Measurements from ENCODE around the gene WFDC11. TPM values are rescaled to one million over a fixed set of nuclear protein-coding genes. Genes with fewer than 3 reads are reported as not detected.
"Not testable (repeated sequence)": the region's sequence is repeated elsewhere in the genome, so short reads cannot be mapped to it uniquely, and the experiment has no call there.

WFDC11 gene
- total and polyA plus RNA-seq, 2 donors (not counting 3 experiments of a cell fraction or from before 2014, with no cell fraction given) = not detected

GRCh38 chr20:45672765-45673164 is 2.7 kb upstream of the WFDC11 start:
- Histone ChIP-seq H3K27me3 (ENCODE audit: control insufficient read depth in 2 of 2, insufficient read depth in 2 of 2, low read length in 2 of 2) (no peaks in the 10 kb centered on the region), H4K20me1 (replicated peaks; ENCODE audit: control insufficient read depth, extremely low read depth, insufficient read depth, low read length) (no peaks in the 10 kb centered on the region), H3K36me3 (ENCODE audit: control insufficient read depth in 2 of 2, extremely low read depth in 1 of 2, insufficient read depth in 2 of 2, low read length in 2 of 2) (no peaks in the 10 kb centered on the region), H3K4me1 (ENCODE audit: control insufficient read depth, extremely low read depth, insufficient read depth, low read length) (no peaks in the 10 kb centered on the region), H3K9me3 (replicated peaks; ENCODE audit: control insufficient read depth, insufficient read depth, low read length) (no peaks in the 10 kb centered on the region), H3K9ac (replicated peaks; ENCODE audit: extremely low read depth, insufficient read depth, low read length) (no peak overlapping the region), H3K27ac (ENCODE audit: insufficient read depth, low read depth, low read length) (no peak overlapping the region), H3K79me2 (ENCODE audit: control insufficient read depth, insufficient read depth, low read length) (no peaks in the 10 kb centered on the region), H2AFZ (ENCODE audit: low read depth, low read length) (no peak overlapping the region), H3K9me1 (replicated peaks; ENCODE audit: control insufficient read depth, extremely low read depth, insufficient read depth, low read length) (no peaks in the 10 kb centered on the region), H3K4me2 (ENCODE audit: insufficient read depth, low read length) (no peak overlapping the region), H3K4me3 (replicated peaks in 1 of 3; ENCODE audit: insufficient read depth in 1 of 3, low read depth in 1 of 3, low read length in 3 of 3) (no peak overlapping the region)
- ChIA-PET POLR2A (no interaction called here), CTCF (interaction anchor here (1.0 kb wide), 1 partner anchor 43 kb away, joined by 3 read pairs; the partner anchor contains the start of gene WFDC10A)
- intact Hi-C loops (cut with micrococcal nuclease) = no loop called here
- dilution Hi-C loops (cut with MboI; ENCODE audit: extremely low pct_ligation_motif_present, low sequenced_read_pairs) = no loop called here
- no peak for TF ChIP-seq GATA2 (IDR thresholded peaks at IDR 0.05; ENCODE audit: insufficient read depth, insufficient read length, low read depth, low read length)
- no peak for TF ChIP-seq JUN (IDR thresholded peaks at IDR 0.05; ENCODE audit: borderline replicate concordance, insufficient read depth, insufficient read length, low read depth)
- no peak for TF ChIP-seq POLR2AphosphoS5 (IDR thresholded peaks at IDR 0.05; ENCODE audit: insufficient read depth, low read depth, low read length)
- TF ChIP-seq FOS (IDR thresholded peaks at IDR 0.05; ENCODE audit: borderline replicate concordance, insufficient read depth, low read length) = no peak
- TF ChIP-seq CTCF (IDR thresholded peaks at IDR 0.05; ENCODE audit: extremely low read depth in 1 of 2, insufficient read depth in 1 of 2, low read depth in 1 of 2, low read length in 2 of 2) = no peak
- TF ChIP-seq EZH2 (IDR thresholded peaks at IDR 0.05; ENCODE audit: borderline replicate concordance, low read depth, low read length, severe bottlenecking) = no peak
- no peak for TF ChIP-seq MAX (IDR thresholded peaks at IDR 0.05; ENCODE audit: insufficient read depth, insufficient read length)
- TF ChIP-seq MYC (IDR thresholded peaks at IDR 0.05; ENCODE audit: low read depth, low read length) = no peak
- no peak for TF ChIP-seq POLR2A (IDR thresholded peaks at IDR 0.05; ENCODE audit: low read depth, low read length)
- BruUV-seq (replicated peaks) = no TSS peak
- no peak for FAIRE-seq
- DNase-seq (ENCODE audit: low read depth, low spot score) = no peak

- H2AFZ ChIP-seq (ENCODE audit: low read depth, low read length); H3K27me3 ChIP-seq (ENCODE audit: control insufficient read depth in 2 of 2, insufficient read depth in 2 of 2, low read length in 2 of 2); H3K9me1 ChIP-seq (replicated peaks; ENCODE audit: control insufficient read depth, extremely low read depth, insufficient read depth, low read length); H3K9me3 ChIP-seq (replicated peaks; ENCODE audit: control insufficient read depth, insufficient read depth, low read length); H3K36me3 ChIP-seq (ENCODE audit: control insufficient read depth in 2 of 2, extremely low read depth in 1 of 2, insufficient read depth in 2 of 2, low read length in 2 of 2); intact Hi-C loops (cut with micrococcal nuclease); H3K79me2 ChIP-seq (ENCODE audit: control insufficient read depth, insufficient read depth, low read length); H3K27ac ChIP-seq (ENCODE audit: insufficient read depth, low read depth, low read length); dilution Hi-C loops (cut with MboI; ENCODE audit: extremely low pct_ligation_motif_present, low sequenced_read_pairs); DNase-seq (ENCODE audit: low read depth, low spot score); H3K4me1 ChIP-seq (ENCODE audit: control insufficient read depth, extremely low read depth, insufficient read depth, low read length); CTCF ChIA-PET; H3K9ac ChIP-seq (replicated peaks; ENCODE audit: extremely low read depth, insufficient read depth, low read length); BruUV-seq (replicated peaks); POLR2A ChIA-PET; H3K4me3 ChIP-seq (replicated peaks in 1 of 3; ENCODE audit: insufficient read depth in 1 of 3, low read depth in 1 of 3, low read length in 3 of 3); H4K20me1 ChIP-seq (replicated peaks; ENCODE audit: control insufficient read depth, extremely low read depth, insufficient read depth, low read length); H3K4me2 ChIP-seq (ENCODE audit: insufficient read depth, low read length); FAIRE-seq: not testable (repeated sequence)
Observed at GRCh38 chr20:45657038-45657437, 13.0 kb downstream of the WFDC11 start.

- dilution Hi-C loops (cut with MboI; ENCODE audit: extremely low pct_ligation_motif_present, low sequenced_read_pairs); H4K20me1 ChIP-seq (replicated peaks; ENCODE audit: control insufficient read depth, extremely low read depth, insufficient read depth, low read length); H3K9me1 ChIP-seq (replicated peaks; ENCODE audit: control insufficient read depth, extremely low read depth, insufficient read depth, low read length); H3K4me1 ChIP-seq (ENCODE audit: control insufficient read depth, extremely low read depth, insufficient read depth, low read length); BruUV-seq (replicated peaks); H3K9ac ChIP-seq (replicated peaks; ENCODE audit: extremely low read depth, insufficient read depth, low read length); intact Hi-C loops (cut with micrococcal nuclease); POLR2A ChIA-PET; H3K27me3 ChIP-seq (ENCODE audit: control insufficient read depth in 2 of 2, insufficient read depth in 2 of 2, low read length in 2 of 2); H3K4me2 ChIP-seq (ENCODE audit: insufficient read depth, low read length); H3K36me3 ChIP-seq (ENCODE audit: control insufficient read depth in 2 of 2, extremely low read depth in 1 of 2, insufficient read depth in 2 of 2, low read length in 2 of 2); CTCF ChIA-PET; FAIRE-seq; H3K4me3 ChIP-seq (replicated peaks in 1 of 3; ENCODE audit: insufficient read depth in 1 of 3, low read depth in 1 of 3, low read length in 3 of 3); DNase-seq (ENCODE audit: low read depth, low spot score); H3K27ac ChIP-seq (ENCODE audit: insufficient read depth, low read depth, low read length); H3K79me2 ChIP-seq (ENCODE audit: control insufficient read depth, insufficient read depth, low read length); H2AFZ ChIP-seq (ENCODE audit: low read depth, low read length); H3K9me3 ChIP-seq (replicated peaks; ENCODE audit: control insufficient read depth, insufficient read depth, low read length): not testable (repeated sequence)
Observed at GRCh38 chr20:45651726-45652125, 18.3 kb downstream of the WFDC11 start.

All from endothelial cell of umbilical vein (primary cell).